Ectodermal cell (in vitro differentiated cells): Measurements from ENCODE around the gene SCGB3A1. TPM values are rescaled to one million over a fixed set of nuclear protein-coding genes. Genes with fewer than 3 reads are reported as not detected.
A peak's percentile ranks its signal among the peaks of the same experiment; 100 is the strongest.

Experiments used
- H3K27ac ChIP-seq: 2 replicates; pipeline ENCODE4 v1.7.0; 2013; ENCODE audit warnings: mild to moderate bottlenecking, low read depth, low read length; ENCODE audit not compliant: insufficient read depth, poor library complexity, severe bottlenecking
- H3K27me3 ChIP-seq: 2 replicates; pipeline ENCODE4 v1.7.0; 2013; ENCODE audit warnings: mild to moderate bottlenecking, low read length; ENCODE audit not compliant: insufficient read depth, control insufficient read depth, poor library complexity, severe bottlenecking
- H3K36me3 ChIP-seq: one replicate; pipeline ENCODE4 v1.7.0; 2013; ENCODE audit warnings: low read length; ENCODE audit not compliant: control insufficient read depth, insufficient read depth
- H3K4me1 ChIP-seq: one replicate; pipeline ENCODE4 v1.7.0; 2013; ENCODE audit warnings: low read length; ENCODE audit not compliant: control insufficient read depth, insufficient read depth
- H3K4me3 ChIP-seq: 2 replicates; pipeline ENCODE4 v1.7.0; 2013; ENCODE audit warnings: low read depth, low read length, control low read depth; ENCODE audit not compliant: insufficient read depth
- H3K9me3 ChIP-seq: 2 replicates; pipeline ENCODE4 v1.7.0; 2013; ENCODE audit warnings: mild to moderate bottlenecking, low read length, moderate library complexity; ENCODE audit not compliant: control insufficient read depth
- whole genome bisulfite sequencing, 2 experiments: methylation state at CpG; one replicate each; pipeline ENCODE4 v1.1.7; 2013; ENCODE audit warnings: missing lambda C conversion rate in 2 of 2; 5-methylcytosine and 5-hydroxymethylcytosine counted together
- polyA plus RNA-seq, 4 experiments: library from polyadenylated mRNA; stranded (reverse); fragments of 50-300 nt; gene quantifications; one replicate each; pipeline ENCODE4 v1.2.3, GENCODE V29; 2013

SCGB3A1 gene, protein sequence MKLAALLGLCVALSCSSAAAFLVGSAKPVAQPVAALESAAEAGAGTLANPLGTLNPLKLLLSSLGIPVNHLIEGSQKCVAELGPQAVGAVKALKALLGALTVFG
- not detected for polyA plus RNA-seq (2013, experiment 1 of 4)
- polyA plus RNA-seq (2013, experiment 2 of 4), result not detected
- polyA plus RNA-seq (2013, experiment 3 of 4), result not detected
- not detected for polyA plus RNA-seq (2013, experiment 4 of 4)

DNA sequence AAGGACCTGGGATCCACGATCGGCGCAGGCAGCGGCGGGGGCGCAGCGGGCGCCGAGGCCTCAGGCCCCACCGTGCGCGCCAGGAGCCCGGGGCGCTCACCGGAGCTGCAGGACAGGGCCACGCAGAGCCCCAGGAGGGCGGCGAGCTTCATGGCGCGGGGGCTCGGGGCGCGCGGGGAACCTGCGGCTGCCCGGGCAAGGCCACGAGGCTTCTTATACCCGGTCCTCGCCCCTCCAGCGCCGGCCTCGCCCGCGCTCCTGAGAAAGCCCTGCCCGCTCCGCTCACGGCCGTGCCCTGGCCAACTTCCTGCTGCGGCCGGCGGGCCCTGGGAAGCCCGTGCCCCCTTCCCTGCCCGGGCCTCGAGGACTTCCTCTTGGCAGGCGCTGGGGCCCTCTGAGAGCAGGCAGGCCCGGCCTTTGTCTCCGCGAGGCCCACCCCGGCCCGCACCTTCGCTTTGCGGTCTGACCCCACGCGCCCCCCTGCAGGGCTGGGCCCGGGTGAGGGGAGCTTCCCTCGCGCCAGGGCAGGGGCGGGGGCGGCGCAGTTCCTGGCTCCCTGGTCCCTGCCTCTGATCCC lies at the start of gene SCGB3A1:
Gene SCGB3A1 (minus strand): TSS at position 189 of the 577 bp plus-strand sequence. CDS start 37 bp downstream, at position 152.
- Histone ChIP-seq H3K27ac (no peak within 1 kb of the TSS), H3K9me3 (no peaks in the 10 kb centered on the region), H3K36me3 (no peaks in the 10 kb centered on the region), H3K4me3 (peak within 1 kb of the TSS; percentile 35), H3K27me3 (peaks cover 60% of the 10 kb centered on the region), H3K4me1 (peaks cover 15% of the 10 kb centered on the region)
- WGBS, 2 experiments, result 7 to 8% methylated on average over 60 of the region's 60 CpGs

DNA sequence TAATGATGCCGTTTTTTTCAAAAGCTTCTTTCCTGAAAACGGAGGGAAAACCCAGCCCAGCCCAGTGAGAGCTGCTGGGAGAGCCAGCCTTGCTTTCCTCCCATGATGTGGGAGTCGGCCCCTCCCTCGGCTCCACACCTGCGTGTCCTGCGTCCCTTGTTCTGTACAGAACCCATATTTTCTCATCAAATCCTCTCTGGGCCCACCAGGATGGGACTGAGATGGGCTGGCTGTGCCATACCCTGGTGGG lies 49.2 kb upstream of the SCGB3A1 start:
- Histone ChIP-seq H3K27ac (no peak overlapping the region), H3K27me3 (peaks cover 6% of the 10 kb centered on the region), H3K36me3 (no peaks in the 10 kb centered on the region), H3K9me3 (no peaks in the 10 kb centered on the region), H3K4me3 (no peak overlapping the region), H3K4me1 (no peaks in the 10 kb centered on the region)
- WGBS, 2 experiments, result 92 to 93% methylated on average over 6 of the region's 6 CpGs

DNA sequence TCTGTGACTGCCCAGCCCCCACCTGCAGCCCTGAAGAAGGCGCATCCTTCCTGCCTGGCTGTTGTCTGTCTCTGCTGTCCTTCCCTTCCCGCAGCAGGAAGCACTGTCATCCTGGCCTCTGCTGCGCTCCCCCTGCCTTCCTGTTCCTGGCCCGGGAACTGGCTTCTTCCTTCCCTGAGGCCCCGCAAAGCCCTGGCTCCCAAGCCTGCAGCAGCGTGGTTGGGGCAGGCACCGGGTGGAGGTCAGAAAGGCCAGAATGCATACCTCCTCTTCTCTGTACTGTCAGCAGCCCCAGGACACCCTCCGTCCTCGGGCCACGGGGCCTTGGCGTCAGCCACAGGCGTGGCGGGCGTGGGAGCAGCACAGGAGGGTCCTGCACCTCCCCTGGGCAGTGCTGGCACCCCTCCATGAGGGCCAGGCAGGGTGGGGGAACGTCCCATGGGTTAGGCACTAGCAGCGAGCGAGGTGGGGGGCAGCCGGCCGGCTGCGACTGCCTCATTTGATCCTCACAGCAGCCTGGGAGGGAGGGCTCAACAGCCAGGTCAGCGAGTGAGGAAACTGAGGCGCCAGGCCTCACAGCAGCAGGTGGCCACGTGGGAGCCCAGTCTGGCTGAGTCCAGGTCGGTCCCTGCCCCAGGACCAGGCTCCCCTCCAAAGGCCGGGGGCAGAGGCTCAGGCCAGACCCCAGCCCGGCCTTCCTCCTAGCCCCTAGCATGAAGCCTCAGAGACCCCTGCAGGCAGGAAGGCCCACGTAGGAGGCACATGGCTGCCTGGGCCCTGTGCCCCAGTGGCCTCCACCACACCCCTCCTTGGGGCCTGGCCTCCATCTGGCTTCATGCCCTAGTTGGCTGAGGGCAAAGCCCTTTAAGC lies 48.7 kb upstream of the SCGB3A1 start:
- no peaks in the 10 kb centered on the region for H3K9me3 ChIP-seq
- H3K4me1 ChIP-seq, result no peaks in the 10 kb centered on the region
- H3K36me3 ChIP-seq, result no peaks in the 10 kb centered on the region
- peaks cover 4% of the 10 kb centered on the region for H3K27me3 ChIP-seq
- WGBS, 2 experiments, result 87 to 88% methylated on average over 27 of the region's 27 CpGs
- H3K4me3 ChIP-seq, result no peak overlapping the region
- H3K27ac ChIP-seq, result no peak overlapping the region

DNA sequence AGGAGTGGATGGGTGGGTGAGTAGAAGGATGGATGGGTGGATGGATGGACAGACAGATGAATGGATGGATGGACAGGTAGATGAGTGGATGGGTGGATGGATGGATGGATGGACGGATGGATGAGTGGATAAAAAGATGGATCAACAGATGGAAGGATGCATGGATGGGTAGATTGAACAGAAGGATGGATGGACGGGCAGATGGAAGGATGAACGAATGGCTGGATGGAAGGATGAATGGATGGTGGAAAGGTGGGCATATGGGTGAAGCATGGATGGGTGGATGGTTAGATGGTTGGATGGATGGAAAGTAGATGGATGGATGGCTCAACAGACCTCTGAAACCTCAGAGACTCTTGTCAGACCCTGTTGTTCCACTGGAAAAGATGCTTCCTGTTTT lies 48.0 kb upstream of the SCGB3A1 start:
- no peak overlapping the region for H3K4me3 ChIP-seq
- no peaks in the 10 kb centered on the region for H3K9me3 ChIP-seq
- no peaks in the 10 kb centered on the region for H3K36me3 ChIP-seq
- no peaks in the 10 kb centered on the region for H3K4me1 ChIP-seq
- WGBS, 2 experiments, result 62 to 64% methylated on average over 3 of the region's 3 CpGs
- H3K27me3 ChIP-seq, result no peaks in the 10 kb centered on the region
- H3K27ac ChIP-seq, result no peak overlapping the region

DNA sequence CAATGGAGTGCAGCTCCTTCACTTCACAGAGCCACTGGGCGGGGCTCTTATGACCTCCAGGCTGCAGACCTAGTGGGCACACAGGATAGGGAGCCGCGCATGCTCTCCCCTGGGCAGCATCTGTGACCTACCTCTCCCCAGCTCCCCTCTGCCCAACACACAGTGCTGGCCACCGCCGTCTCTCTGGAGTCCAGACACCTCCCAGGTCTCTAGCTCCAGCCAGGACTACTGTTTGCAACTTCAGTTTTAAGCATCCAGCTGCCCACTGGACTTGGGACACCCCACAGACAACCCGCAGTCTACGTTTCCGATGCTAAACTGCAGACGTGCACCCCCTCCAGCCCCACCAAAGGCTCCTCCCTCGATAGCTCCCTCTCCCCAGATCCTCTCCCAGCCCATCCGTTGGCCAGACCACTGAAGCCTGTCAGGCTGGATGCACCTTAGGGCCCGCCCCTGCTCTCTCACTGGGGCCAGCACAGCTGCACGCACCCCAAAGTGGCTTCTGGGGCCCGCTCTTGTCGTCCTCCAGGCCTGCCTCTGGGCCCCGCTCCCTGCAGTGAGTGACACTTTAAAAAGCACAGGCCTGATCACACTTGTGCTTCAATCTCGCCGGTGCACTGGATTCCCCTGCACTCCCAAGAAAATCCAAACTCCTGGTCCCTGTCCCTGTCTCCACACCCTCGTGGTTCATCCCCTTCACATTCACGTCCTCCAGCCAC lies 46.8 kb upstream of the SCGB3A1 start:
- Histone ChIP-seq H3K27ac (no peak overlapping the region), H3K4me3 (no peak overlapping the region), H3K9me3 (no peaks in the 10 kb centered on the region), H3K36me3 (no peaks in the 10 kb centered on the region), H3K27me3 (no peaks in the 10 kb centered on the region), H3K4me1 (no peaks in the 10 kb centered on the region)
- 84% methylated on average over 20 of the region's 20 CpGs for WGBS, 2 experiments

DNA sequence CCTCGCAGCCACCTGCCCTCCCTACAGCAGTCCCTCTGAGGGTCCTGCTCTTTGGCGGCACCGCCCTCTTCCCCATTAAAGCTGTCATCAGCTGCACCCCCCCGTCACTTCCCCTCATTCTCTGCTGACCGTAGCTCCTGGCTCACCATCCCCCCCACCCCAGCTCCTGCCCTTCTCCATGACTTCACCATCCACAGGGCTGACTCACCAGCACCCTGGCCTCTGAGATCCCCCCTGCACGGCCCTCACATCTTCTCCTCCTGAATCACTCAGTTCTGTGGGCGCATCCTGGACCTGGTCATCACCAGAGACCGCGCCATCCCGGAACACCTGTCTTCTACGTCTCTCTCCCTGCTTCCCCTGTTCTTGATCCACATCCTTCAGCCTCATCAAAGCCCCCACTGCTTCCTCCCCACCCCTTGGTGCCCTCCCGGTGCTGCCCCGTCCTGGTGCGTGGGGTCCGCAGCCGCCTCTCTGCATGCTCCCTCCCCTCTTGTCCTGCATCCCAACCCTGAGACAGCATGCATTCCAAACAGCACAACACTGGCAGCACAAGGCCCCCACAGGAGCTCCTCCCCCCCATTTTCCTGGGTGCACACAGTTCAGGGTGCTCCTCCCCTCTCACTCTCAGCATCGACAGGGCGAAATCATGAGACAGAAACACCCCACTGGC lies 45.2 kb upstream of the SCGB3A1 start:
- WGBS, 2 experiments, result 80 to 82% methylated on average over 18 of the region's 18 CpGs
- no peaks in the 10 kb centered on the region for H3K27me3 ChIP-seq
- H3K4me1 ChIP-seq, result peaks cover 9% of the 10 kb centered on the region
- H3K27ac ChIP-seq, result no peak overlapping the region
- no peaks in the 10 kb centered on the region for H3K36me3 ChIP-seq
- no peak overlapping the region for H3K4me3 ChIP-seq
- no peaks in the 10 kb centered on the region for H3K9me3 ChIP-seq

DNA sequence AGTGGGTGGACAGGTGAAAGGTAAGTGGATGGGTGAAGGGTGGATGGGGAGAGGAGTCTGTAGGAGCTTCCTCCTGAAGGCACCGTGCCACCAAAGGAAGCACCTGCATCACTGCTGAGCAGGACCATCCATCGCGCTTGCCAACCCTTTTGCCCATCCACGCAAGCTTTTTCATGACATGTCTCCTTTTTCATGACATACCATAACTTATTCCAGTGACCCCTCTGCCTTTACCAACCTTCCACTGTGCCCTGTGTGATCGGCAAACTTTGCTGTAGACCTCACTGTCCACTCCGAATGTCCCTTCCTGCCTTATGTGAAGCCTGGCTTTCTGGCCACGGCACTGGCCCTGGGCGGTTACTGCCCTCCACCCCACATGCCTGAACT lies 44.7 kb upstream of the SCGB3A1 start:
- H3K27me3 ChIP-seq, result no peaks in the 10 kb centered on the region
- H3K4me1 ChIP-seq, result peaks cover 9% of the 10 kb centered on the region
- H3K4me3 ChIP-seq, result no peak overlapping the region
- H3K27ac ChIP-seq, result no peak overlapping the region
- H3K9me3 ChIP-seq, result no peaks in the 10 kb centered on the region
- 91 to 94% methylated on average over 8 of the region's 8 CpGs for WGBS, 2 experiments
- H3K36me3 ChIP-seq, result no peaks in the 10 kb centered on the region

DNA sequence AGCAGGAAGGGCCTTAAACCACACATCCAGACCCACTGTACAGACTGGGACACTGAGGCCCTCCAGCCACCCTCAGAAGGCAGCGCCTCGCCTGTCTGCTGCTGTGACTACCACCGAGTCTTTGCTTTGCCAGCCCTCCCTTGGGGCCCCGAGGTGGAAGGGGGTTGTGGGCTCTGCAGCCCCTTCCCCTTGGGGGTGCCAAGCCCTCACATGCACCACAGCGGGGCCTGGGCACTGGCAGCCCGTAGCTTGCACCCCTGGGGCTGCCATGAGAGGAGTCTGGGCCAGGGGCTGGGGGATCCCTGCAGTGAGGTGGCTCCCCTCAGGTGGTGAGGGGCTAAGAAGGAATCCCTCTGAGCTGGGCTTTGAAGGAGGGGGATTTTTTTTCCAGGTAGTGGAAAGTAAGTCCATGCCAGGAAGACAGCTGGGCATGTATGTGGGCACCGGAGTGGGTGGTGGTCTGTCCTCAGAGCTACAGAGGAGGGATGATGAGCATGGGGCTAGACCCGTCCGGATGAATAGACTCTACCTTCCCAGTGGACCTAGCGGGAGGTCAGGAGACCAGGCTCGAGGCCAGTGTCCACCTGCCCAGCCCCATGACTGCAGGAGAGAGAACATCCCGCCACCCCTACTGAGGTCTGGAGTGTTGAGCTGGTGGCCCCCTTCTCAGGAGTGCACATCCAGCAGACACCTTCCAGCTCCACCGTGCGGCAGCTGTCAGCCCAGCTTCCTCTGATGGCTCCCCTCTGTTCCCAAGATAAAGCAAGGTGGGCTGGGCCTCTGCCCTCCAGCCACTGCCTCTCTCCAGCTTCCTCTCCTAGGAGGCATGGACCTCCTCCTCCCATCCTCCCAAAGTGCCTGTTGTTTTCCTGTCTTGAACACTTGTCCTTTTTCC lies 42.2 kb upstream of the SCGB3A1 start:
- Histone ChIP-seq H3K36me3 (no peaks in the 10 kb centered on the region), H3K27me3 (no peaks in the 10 kb centered on the region), H3K4me3 (no peak overlapping the region), H3K4me1 (peaks cover 9% of the 10 kb centered on the region), H3K9me3 (no peaks in the 10 kb centered on the region), H3K27ac (no peak overlapping the region)
- WGBS, 2 experiments, result 82 to 86% methylated on average over 14 of the region's 14 CpGs

DNA sequence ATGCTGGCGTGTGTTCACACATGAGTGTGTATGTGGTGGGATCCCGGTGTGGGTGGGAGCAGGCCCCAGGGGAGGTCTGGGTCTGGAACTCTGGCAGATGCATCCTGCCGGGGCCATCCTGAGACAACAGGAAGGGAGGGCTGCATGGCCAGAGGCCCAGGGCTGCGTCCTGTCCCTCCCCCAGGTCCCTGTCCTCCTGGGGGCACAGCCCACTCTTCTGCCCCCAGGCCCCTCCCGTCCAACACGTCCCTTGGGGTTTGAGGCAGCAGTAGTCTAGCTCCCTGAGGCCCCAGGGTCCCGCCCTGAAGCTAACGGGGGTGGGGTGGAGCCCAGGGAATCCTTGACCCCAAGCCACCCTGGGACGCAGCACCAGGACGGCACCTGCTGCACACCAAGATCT lies 41.5 kb upstream of the SCGB3A1 start:
- Histone ChIP-seq H3K36me3 (no peaks in the 10 kb centered on the region), H3K27me3 (no peaks in the 10 kb centered on the region), H3K4me3 (no peak overlapping the region), H3K27ac (no peak overlapping the region), H3K4me1 (peaks cover 9% of the 10 kb centered on the region), H3K9me3 (no peaks in the 10 kb centered on the region)
- 92% methylated on average over 10 of the region's 10 CpGs for WGBS, 2 experiments
